ENCODE measurements around the gene HM13. TPM values are rescaled to one million over a fixed set of nuclear protein-coding genes. Genes with fewer than 3 reads are reported as not detected.
"Not testable (repeated sequence)": the region's sequence is repeated elsewhere in the genome, so short reads cannot be mapped to it uniquely, and the experiment has no call there.

The HM13 gene
- total RNA-seq, 6 experiments from 2014 or later, result 265 to 332 (median 284) TPM

DNA sequence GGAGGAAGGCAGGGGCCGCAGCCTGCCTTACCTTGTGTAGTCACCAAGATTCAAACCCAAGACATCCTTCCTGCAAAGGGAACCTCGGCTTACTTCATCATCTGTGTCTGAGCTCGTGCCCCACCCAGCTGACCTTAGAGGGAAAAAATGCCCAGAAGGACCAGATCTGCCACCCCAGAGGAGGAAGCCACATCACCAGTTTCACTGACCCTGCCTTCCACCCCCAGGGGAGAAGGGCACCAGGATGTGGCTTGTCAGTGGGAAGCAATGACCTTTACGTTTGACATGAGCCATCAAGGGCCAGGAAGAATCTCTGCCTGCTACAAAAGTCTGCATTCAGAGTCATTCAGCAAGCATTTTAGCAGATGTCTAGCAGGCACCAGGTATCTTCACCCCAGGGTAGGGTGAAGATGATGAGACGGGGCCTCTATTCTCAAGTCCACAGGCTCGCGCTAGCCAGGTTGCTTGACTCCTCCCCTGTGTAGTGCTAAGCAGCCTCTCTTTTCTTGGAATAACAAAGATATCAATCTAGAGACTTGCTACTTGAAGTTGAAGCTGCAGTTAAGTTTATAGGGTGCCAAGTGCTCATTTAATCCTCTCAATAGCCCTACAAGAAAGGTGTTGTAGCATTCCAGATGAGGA, 28.1 kb downstream of the HM13 start:
- H3K9me3 Mint-ChIP-seq, result 0 out of 2 replicates have a peak, but pooled peaks cover 3% of the 10 kb centered on the region
- peaks cover 82% of the 10 kb centered on the region for H3K4me1 Mint-ChIP-seq (ENCODE audit: low read depth)
- H3K4me3 Mint-ChIP-seq, result peak overlapping the region; percentile 22
- DNase-seq, result peak; percentile 39
- peak overlapping the region; percentile 93 for H3K27ac Mint-ChIP-seq
- TF ChIP-seq, protein P1, sequence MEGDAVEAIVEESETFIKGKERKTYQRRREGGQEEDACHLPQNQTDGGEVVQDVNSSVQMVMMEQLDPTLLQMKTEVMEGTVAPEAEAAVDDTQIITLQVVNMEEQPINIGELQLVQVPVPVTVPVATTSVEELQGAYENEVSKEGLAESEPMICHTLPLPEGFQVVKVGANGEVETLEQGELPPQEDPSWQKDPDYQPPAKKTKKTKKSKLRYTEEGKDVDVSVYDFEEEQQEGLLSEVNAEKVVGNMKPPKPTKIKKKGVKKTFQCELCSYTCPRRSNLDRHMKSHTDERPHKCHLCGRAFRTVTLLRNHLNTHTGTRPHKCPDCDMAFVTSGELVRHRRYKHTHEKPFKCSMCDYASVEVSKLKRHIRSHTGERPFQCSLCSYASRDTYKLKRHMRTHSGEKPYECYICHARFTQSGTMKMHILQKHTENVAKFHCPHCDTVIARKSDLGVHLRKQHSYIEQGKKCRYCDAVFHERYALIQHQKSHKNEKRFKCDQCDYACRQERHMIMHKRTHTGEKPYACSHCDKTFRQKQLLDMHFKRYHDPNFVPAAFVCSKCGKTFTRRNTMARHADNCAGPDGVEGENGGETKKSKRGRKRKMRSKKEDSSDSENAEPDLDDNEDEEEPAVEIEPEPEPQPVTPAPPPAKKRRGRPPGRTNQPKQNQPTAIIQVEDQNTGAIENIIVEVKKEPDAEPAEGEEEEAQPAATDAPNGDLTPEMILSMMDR (IDR thresholded peaks at IDR 0.05), result no peak
- peaks cover 55% of the 10 kb centered on the region for H3K36me3 Mint-ChIP-seq (ENCODE audit: low read depth)
- H3K27me3 Mint-ChIP-seq (ENCODE audit: insufficient read depth), result peaks cover 15% of the 10 kb centered on the region

DNA sequence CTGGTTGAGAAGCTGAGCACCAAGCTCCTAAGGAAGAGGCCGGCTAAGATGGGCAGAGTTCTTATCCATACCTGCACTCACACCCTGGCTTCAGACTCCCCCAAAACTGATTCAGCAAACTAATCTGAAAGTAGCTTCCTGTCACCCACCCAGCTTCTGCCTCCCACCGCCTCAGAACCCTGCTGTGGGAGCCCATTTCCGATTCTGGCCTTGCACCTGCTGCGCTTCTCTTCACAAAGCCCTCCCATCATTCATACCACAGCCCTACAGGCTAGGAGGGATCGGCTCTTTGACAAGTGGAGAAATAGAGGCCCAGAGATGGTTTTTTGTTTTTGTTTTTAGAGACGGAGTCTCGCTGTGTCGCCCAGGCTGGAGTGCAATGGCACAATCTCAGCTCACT, 28.7 kb downstream of the HM13 start:
- peak overlapping the region; percentile 93 for H3K27ac Mint-ChIP-seq
- TF ChIP-seq, protein P1 (IDR thresholded peaks at IDR 0.05), result no peak
- 0 out of 2 replicates have a peak, but pooled peaks cover 3% of the 10 kb centered on the region for H3K9me3 Mint-ChIP-seq
- no peak for DNase-seq
- H3K4me1 Mint-ChIP-seq (ENCODE audit: low read depth), result peaks cover 82% of the 10 kb centered on the region
- 0 out of 2 replicates have a peak overlapping the region, but pooled peaks have one; percentile 22 for H3K4me3 Mint-ChIP-seq
- peaks cover 58% of the 10 kb centered on the region for H3K36me3 Mint-ChIP-seq (ENCODE audit: low read depth)
- H3K27me3 Mint-ChIP-seq (ENCODE audit: insufficient read depth), result peaks cover 17% of the 10 kb centered on the region

DNA sequence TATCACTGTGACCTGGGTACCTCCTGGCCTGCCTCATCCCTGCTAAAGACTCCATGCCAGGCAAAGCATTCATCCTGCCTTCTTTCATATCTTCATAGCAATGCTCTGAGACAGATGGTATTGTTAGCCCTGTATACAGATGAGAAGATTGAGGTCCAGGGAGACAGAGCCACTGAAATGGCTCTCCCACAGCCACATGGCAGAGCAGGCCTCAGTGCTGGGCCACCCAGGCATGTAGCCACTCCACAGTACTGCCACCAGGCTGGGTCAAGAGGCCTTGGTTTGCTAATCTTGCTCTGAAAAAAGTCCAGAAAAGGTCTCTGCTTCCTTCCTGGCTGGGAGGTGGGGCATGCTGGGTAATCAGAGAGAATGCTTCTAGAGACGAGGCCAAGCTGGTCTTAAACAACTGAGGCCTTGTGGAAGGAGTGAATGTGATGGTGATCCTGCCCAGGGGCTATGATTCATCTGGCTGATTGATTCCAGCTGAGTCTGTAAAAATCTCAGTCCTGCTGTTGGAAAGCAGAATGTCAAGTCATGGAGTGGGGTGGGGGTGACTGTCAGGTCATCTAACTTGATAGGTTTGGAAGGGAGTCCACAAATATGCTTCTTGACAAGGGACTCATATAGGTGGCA, 29.8 kb downstream of the HM13 start:
- Mint-ChIP-seq H3K27me3 (ENCODE audit: insufficient read depth) (peaks cover 17% of the 10 kb centered on the region), H3K36me3 (ENCODE audit: low read depth) (peaks cover 59% of the 10 kb centered on the region)

DNA sequence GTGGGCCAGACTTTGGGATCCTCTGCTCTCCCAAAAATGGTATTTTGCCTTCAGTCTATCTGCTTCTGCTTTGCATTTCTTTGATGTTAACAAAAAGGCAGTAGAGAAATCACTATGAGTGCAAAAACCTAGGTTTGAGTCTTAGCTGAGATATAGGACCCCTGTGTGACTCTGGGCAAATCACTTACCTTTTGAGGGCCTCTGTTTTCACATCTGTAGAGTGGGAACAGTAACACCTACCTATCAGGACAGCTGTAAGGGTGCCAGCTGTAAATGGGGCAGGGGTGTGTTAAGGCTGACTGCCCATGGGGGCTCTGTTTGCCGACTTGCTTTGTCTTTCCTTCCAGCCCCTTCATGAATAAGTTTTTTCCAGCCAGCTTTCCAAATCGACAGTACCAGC, 30.4 kb downstream of the HM13 start:
- no peak for DNase-seq
- peaks cover 82% of the 10 kb centered on the region for H3K4me1 Mint-ChIP-seq (ENCODE audit: low read depth)
- H3K36me3 Mint-ChIP-seq (ENCODE audit: low read depth), result peaks cover 60% of the 10 kb centered on the region
- H3K27ac Mint-ChIP-seq, result peak overlapping the region; percentile 96
- H3K27me3 Mint-ChIP-seq (ENCODE audit: insufficient read depth), result peaks cover 17% of the 10 kb centered on the region
- H3K9me3 Mint-ChIP-seq, result 0 out of 2 replicates have a peak, but pooled peaks cover 3% of the 10 kb centered on the region
- TF ChIP-seq, protein P1 (IDR thresholded peaks at IDR 0.05), result no peak
- 0 out of 2 replicates have a peak overlapping the region, but pooled peaks have one; percentile 17 for H3K4me3 Mint-ChIP-seq

More for the DNA sequence above, 29.8 kb downstream of the HM13 start:
- TF ChIP-seq, protein P1 (IDR thresholded peaks at IDR 0.05), result no peak
- peak; percentile 97 for DNase-seq
- Mint-ChIP-seq H3K9me3 (0 out of 2 replicates have a peak, but pooled peaks cover 3% of the 10 kb centered on the region), H3K27ac (peak overlapping the region; percentile 96), H3K4me3 (peak overlapping the region; percentile 17; the same call in 1 of the 2 replicates), H3K4me1 (ENCODE audit: low read depth) (peaks cover 82% of the 10 kb centered on the region)

DNA sequence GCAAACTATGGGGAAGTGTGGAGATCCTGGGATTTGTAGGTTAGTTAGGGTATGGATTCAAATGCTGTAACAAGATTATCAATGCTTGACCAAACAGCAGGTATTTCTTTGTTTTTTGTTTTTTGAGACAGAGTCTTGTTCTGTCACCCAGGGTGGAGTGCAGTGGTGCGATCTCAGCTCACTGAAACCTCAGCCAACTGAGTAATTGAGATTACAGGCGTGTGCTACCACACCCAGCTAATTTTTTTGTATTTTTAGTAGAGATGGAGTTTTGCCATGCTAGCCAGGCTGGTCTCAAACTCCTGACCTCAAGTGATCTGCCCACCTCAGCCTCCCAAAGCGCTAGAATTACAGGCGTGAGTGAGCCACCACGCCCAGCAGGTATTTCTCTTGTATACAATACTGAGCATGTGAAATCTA, 31.4 kb downstream of the HM13 start:
- Mint-ChIP-seq H3K27ac (peak overlapping the region; percentile 96), H3K36me3 (ENCODE audit: low read depth) (peaks cover 60% of the 10 kb centered on the region), H3K27me3 (ENCODE audit: insufficient read depth) (peaks cover 17% of the 10 kb centered on the region), H3K4me1 (ENCODE audit: low read depth) (peaks cover 77% of the 10 kb centered on the region), H3K4me3 (peak overlapping the region; percentile 17)
- not testable (repeated sequence) for H3K9me3 Mint-ChIP-seq, DNase-seq
